Adrenal gland (tissue), 12 donors: ENCODE results near the gene KCNF1. TPM values are rescaled to one million over a fixed set of nuclear protein-coding genes. Genes with fewer than 3 reads are reported as not detected.

Source experiments
- DNase-seq, 7 donors: peaks; one replicate each; pipeline ENCODE4 v3.0.0-alpha.2; 2019 to 2020
- H3K27ac ChIP-seq, 5 donors: fragments of 200-600 bp; sonication (generic) in 4 of 5; 1 replicate in 3 of 5; 2 replicates in 2 of 5; pipeline versions ENCODE4 v1.5.1 to v1.8.0; 2016 to 2020; ENCODE audit warnings: mild to moderate bottlenecking in 1 of 5
- H3K27me3 ChIP-seq: fragments of 200-600 bp; 2 replicates; pipeline ENCODE4 v1.8.0; 2021
- H3K36me3 ChIP-seq, 2 donors: fragments of 200-600 bp; replicated peaks in 1 of 2; 1 replicate in 1 of 2; 2 replicates in 1 of 2; pipeline versions ENCODE4 v1.5.1 to v1.8.0; 2018 to 2022
- H3K4me1 ChIP-seq, 2 donors: fragments of 200-600 bp; replicated peaks in 1 of 2; 1 replicate in 1 of 2; 2 replicates in 1 of 2; pipeline versions ENCODE4 v1.5.1 to v1.8.0; 2018 to 2021
- H3K4me3 ChIP-seq, 4 donors: fragments of 200-600 bp; sonication (generic) in 3 of 4; one replicate each; pipeline ENCODE4 v1.5.1; 2016 to 2018
- H3K9me3 ChIP-seq, 3 donors: fragments of 200-600 bp; sonication (generic) in 1 of 3; replicated peaks in 1 of 3; 1 replicate in 2 of 3; 2 replicates in 1 of 3; pipeline versions ENCODE4 v1.5.1 to v1.8.0; 2016 to 2021
- POLR2A ChIP-seq, 2 donors: fragments of 450-650 bp; IDR thresholded peaks; one replicate each; pipeline ENCODE4 v1.6.1; 2017; ENCODE audit warnings: antibody characterized with exemption in 2 of 2, mild to moderate bottlenecking in 2 of 2, moderate library complexity in 1 of 2
- WGBS, 4 donors: extraction: QIAGEN DNeasy Blood & Tissue Kit in 2 of 4; methylation state at CpG; one replicate each; pipeline versions ENCODE4 v1.1.5 to v1.1.7; 2013 to 2017; 5-methylcytosine and 5-hydroxymethylcytosine counted together
- intact Hi-C, 2 donors: fragments of 100-400 bp; cut with DNase I; formaldehyde crosslinking; loops; one replicate each; pipeline versions ENCODE4 v1.14.1 to v1.15.0; 2022 to 2023
- polyA plus RNA-seq, 3 donors: library from polyadenylated mRNA; stranded (reverse); fragments of 200-250 nt in 2 of 3; fragments of 350-450 nt in 1 of 3; fragmentation: Illumina TruSeq in 1 of 3; extraction: RNeasy Lipid Tissue Mini Kit (QIAGEN cat#74804) in 1 of 3; gene quantifications; one replicate each; pipeline ENCODE4 v1.2.3, GENCODE V29; 2013 to 2014
- total RNA-seq, 9 donors: library from RNA; depleted of rRNA in 4 of 9; stranded (reverse); fragments of >200 nt in 4 of 9; fragments of 120-200 nt in 1 of 9; fragmentation: NEBNext Ultra II Directional in 1 of 9; extraction: Animal tissue kit (Norgen Biotek cat#: 25700) in 1 of 9; gene quantifications; one replicate each; pipeline versions ENCODE4 v1.1.0 to v1.2.4, GENCODE V29; 2013 to 2023
- TF ChIP-seq, protein P1 (sequence below), 6 experiments: fragments of 450-650 bp in 4 of 6; fragments of 200-600 bp in 2 of 6; sonication (generic) in 1 of 6; IDR thresholded peaks; 1 replicate in 5 of 6; 2 replicates in 1 of 6; pipeline versions ENCODE4 v1.5.1 to v1.8.0; 2016 to 2021; ENCODE audit warnings: antibody characterized with exemption in 6 of 6, mild to moderate bottlenecking in 2 of 6, moderate library complexity in 1 of 6
- donor health status: healthy with polysubstance abuse.
- donor health status: Bipolar disorder and iron deficiency.
- donor health status: DM: yes; HTN: yes; CAD: no.
- donor health status: DM: no; HTN: no; CAD: no.
- donor health status: DM: no; HTN: no; CAD: no.
- donor health status: DM: yes; HTN: yes; CAD: no.

Gene KCNF1
- total and polyA plus RNA-seq, 12 donors = 0.03 to 1.1 (median 0.15) TPM; not detected in 8

DNA sequence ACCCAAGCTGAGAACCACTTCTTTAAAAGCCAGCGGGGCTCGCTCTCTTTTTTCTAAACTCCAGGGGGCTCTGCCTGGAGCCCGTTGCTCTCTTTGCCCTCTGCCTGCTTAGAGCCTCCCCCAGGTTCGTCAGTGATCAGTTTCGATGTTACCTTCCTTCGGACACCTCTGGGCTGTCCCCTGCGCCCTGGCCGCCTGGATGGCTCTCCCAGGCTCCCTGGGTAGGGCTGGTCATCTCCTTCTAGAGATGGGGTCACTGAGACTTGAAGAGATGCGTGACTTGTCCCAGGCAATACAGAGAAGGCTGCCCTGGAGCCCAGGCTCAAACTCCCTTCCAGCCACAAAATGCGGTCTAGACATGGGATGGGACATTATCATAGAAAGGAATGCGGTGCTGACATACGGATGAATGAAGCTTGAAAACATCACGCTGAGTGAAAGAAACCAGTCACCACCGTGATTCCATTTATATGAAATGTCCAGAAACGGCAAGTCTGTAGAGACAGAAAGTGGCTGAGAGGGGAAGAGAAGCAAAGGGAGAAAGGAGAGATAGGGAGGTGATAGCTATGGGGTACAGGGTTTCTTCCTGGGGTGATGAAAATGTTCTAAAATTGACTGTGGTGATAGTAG, 14.6 kb downstream of the KCNF1 start:
- WGBS, 4 donors = 58 to 67% (median 62%) methylated on average over 14 to 15 of the region's 15 CpGs
- H3K4me1 ChIP-seq = no peaks in the 10 kb centered on the region

DNA sequence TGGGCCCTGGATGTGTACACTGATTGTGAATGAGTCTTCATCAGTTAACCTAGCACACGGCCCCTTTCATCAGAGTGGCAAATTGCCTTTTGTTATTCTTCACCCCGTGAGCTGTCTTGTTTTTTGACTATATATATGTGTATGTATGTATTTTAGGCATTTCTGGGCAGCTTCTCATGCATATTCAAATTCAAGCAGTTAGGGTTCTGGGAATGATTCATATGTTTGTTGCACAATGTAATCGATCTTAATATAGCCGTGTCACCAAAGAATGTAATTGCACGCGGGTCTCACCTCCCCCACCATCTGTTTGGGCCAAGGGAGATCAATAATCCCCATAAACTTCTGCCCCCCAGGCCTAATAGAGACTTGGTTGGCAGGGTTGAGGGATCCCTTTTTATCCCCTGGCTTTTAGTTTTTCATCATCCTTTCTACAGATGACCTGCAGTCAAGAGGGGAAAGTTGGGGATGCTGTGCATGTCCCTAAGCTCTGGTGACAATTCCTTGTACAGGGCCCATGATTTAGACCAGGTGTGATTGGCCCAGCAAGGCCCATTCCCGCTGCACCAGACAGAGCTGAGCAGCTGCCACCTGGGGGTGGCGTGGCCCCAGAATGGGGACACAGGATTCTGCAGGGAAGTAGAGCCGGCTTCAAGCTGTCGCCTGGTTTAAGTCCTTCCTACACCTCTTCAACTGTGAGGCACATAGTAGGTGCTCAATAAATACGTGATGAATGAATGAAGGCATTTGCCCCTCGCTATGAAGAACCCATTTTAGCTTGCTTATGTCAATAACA, 19.2 kb downstream of the KCNF1 start:
- Histone ChIP-seq H3K36me3 (no peaks in the 10 kb centered on the region), H3K4me3 (no peak overlapping the region), H3K4me1 (no peaks in the 10 kb centered on the region), H3K27me3 (no peaks in the 10 kb centered on the region), H3K9me3 (no peaks in the 10 kb centered on the region), H3K27ac (no peak overlapping the region)
- DNase-seq = no peak
- TF ChIP-seq, protein P1, sequence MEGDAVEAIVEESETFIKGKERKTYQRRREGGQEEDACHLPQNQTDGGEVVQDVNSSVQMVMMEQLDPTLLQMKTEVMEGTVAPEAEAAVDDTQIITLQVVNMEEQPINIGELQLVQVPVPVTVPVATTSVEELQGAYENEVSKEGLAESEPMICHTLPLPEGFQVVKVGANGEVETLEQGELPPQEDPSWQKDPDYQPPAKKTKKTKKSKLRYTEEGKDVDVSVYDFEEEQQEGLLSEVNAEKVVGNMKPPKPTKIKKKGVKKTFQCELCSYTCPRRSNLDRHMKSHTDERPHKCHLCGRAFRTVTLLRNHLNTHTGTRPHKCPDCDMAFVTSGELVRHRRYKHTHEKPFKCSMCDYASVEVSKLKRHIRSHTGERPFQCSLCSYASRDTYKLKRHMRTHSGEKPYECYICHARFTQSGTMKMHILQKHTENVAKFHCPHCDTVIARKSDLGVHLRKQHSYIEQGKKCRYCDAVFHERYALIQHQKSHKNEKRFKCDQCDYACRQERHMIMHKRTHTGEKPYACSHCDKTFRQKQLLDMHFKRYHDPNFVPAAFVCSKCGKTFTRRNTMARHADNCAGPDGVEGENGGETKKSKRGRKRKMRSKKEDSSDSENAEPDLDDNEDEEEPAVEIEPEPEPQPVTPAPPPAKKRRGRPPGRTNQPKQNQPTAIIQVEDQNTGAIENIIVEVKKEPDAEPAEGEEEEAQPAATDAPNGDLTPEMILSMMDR (IDR thresholded peaks at IDR 0.05) = no peak
- no peak for TF ChIP-seq POLR2A (IDR thresholded peaks at IDR 0.05)
- 81 to 86% (median 85%) methylated on average over 10 to 12 of the region's 12 CpGs for WGBS, 4 donors
- intact Hi-C loops = no loop called here

More for the DNA sequence above, 14.6 kb downstream of the KCNF1 start:
- no peaks in the 10 kb centered on the region for H3K36me3 ChIP-seq
- DNase-seq = no peak
- no peaks in the 10 kb centered on the region for H3K9me3 ChIP-seq
- TF ChIP-seq, protein P1 (IDR thresholded peaks at IDR 0.05) = no peak
- H3K27me3 ChIP-seq = peaks cover 7% of the 10 kb centered on the region
- no peak overlapping the region for H3K4me3 ChIP-seq
- H3K27ac ChIP-seq = no peak overlapping the region
- intact Hi-C loops = no loop called here

DNA sequence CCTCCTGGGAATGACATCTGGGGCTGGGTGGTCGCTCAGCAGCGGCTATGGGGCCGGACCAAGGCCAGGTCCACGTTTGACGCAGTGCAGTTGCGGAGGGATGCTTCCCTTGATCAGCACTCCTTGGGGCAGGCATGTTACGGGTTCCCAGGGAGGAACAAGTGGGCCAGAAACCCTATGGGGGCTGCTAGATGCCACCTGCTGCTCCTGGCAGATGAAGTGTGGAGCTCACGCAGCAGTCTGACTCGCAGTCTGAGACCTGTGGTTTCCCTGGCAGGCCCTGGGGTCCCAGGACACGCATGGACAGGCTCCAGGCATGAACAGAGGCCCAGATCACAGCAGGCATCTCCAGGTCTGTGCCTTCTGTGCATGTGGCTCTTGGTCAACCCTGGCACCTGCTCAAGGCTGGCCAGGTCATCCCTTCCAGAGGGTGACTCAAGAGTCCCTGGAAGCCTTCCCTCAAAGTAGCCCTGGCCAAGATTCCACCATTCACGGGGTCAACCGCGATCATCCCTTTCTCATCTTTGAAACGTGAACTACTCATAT, 20.0 kb downstream of the KCNF1 start:
- Histone ChIP-seq H3K36me3 (no peaks in the 10 kb centered on the region), H3K4me3 (no peak overlapping the region), H3K9me3 (no peaks in the 10 kb centered on the region), H3K27me3 (no peaks in the 10 kb centered on the region), H3K27ac (peak overlapping the region in 1 of 5 donors; percentile 30), H3K4me1 (no peaks in the 10 kb centered on the region)
- 53 to 85% (median 78%) methylated on average over 4 to 14 of the region's 14 CpGs for WGBS, 4 donors
- no peak for TF ChIP-seq POLR2A (IDR thresholded peaks at IDR 0.05)
- TF ChIP-seq, protein P1 (IDR thresholded peaks at IDR 0.05) = no peak
- intact Hi-C loops = no loop called here
- peak; percentile 84 to 95 (median 88) for DNase-seq

DNA sequence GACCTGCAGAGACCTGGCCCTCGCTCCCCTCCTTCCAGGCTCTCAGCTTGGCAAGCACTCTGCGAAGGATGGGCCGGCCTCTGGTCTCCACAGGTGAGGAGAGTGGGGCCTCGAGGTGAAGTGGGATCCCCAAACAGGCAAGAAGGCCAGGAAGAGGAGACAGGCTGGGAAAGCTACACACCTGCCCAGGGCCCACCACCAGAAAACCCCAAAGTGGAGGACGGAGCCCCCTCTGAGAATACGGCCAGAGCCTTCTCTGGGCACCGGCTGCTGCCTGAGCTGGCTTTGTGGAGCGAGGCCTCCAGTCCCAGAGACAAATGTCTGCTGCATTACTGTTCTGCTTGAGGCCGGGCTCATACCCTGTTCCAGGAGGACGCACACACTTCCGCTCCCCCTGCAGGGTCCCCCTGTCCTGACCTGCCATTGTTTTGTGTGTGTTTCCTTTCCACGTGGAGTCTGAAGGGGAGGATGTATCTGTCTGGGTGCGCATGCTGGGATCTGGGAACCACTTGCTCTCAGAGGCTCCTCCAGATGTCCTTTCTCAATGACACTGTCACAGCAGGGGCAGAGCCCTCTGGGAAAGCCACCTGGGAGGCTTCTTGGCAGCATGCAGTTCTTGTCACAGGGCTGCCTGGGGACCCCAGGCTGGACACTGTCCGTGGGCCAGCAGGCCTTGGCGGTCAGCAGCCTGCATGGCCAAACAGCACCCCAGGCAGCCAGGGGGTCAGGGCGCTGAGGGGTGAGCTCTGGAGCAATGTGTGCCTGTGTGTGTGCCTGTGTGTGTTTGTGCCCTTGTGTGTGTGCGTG, 20.8 kb downstream of the KCNF1 start:
- Histone ChIP-seq H3K4me3 (no peak overlapping the region), H3K9me3 (no peaks in the 10 kb centered on the region), H3K36me3 (no peaks in the 10 kb centered on the region), H3K27ac (peak overlapping the region in 1 of 5 donors; percentile 21), H3K27me3 (no peaks in the 10 kb centered on the region), H3K4me1 (no peaks in the 10 kb centered on the region)
- intact Hi-C loops = no loop called here
- TF ChIP-seq POLR2A (IDR thresholded peaks at IDR 0.05) = no peak
- TF ChIP-seq, protein P1 (IDR thresholded peaks at IDR 0.05) = no peak
- WGBS, 4 donors = 76 to 88% (median 79%) methylated on average over 12 to 17 of the region's 17 CpGs
- DNase-seq = peak in 1 of 7 donors; percentile 6
